GM12878 (cell line): ENCODE results near the gene FDXR. TPM values are rescaled to one million over a fixed set of nuclear protein-coding genes. Genes with fewer than 3 reads are reported as not detected.

Experiments used
- ATAC-seq: fragments of 200-7000 bp; cut with Tn5 transposase; 3 replicates; pipeline ENCODE4 v1.9.1; 2020; ENCODE audit warnings: mild to moderate bottlenecking, moderate library complexity
- BruUV-seq: library from RNA; stranded (reverse); fragments of 400-500 nt; replicated peaks from 2 replicates; lab custom pipeline; 2021; lab: Mats Ljungman, UMichigan
- CTCF ChIA-PET: fragments of 300-600 bp; sonication (Branson Sonifier 250); formaldehyde crosslinking; extraction: SDS; loops from one replicate; lab custom pipeline; 2021; ENCODE audit warnings: inconsistent platforms; lab: Yijun Ruan, JAX
- POLR2A ChIA-PET: fragments of 350-600 bp; formaldehyde crosslinking; extraction: SDS; loops from one replicate; lab custom pipeline; 2021; ENCODE audit warnings: inconsistent platforms; lab: Charles Lee
- RAD21 ChIA-PET: fragments of 300-600 bp; sonication (Branson Sonifier 250); formaldehyde crosslinking; loops from one replicate; lab custom pipeline; 2023; ENCODE audit warnings: antibody characterized with exemption; ENCODE audit not compliant: unreplicated experiment; lab: Charles Lee
- SMC1A ChIA-PET: fragments of 300-600 bp; sonication (Branson Sonifier 250); formaldehyde crosslinking; loops from one replicate; lab custom pipeline; 2023; ENCODE audit not compliant: unreplicated experiment, uncharacterized antibody; lab: Charles Lee
- DNase-seq: peaks from one replicate; pipeline ENCODE4 v3.0.0-alpha.2; 2011; ENCODE audit warnings: low read depth, low spot score
- FAIRE-seq: peaks from 3 replicates; lab custom pipeline; 2011; peaks lifted over from hg19 to GRCh38; lab: Jason Lieb, UNC
- H2AFZ ChIP-seq: 2 replicates; pipeline ENCODE4 v1.6.0; 2011; ENCODE audit warnings: low read depth, low read length, control low read depth; ENCODE audit not compliant: control insufficient read depth
- H3K27ac ChIP-seq: 2 replicates; pipeline ENCODE4 v1.5.1; 2011; ENCODE audit warnings: control low read depth; ENCODE audit not compliant: control insufficient read depth, insufficient read depth
- H3K27me3 ChIP-seq, 2 experiments: replicated peaks in 1 of 2; 2 replicates each; pipeline versions ENCODE4 v1.6.0 to v1.6.1; 2011; ENCODE audit warnings: low read length in 1 of 2; ENCODE audit not compliant: control insufficient read depth in 2 of 2, insufficient read depth in 2 of 2
- H3K36me3 ChIP-seq, 2 experiments: 2 replicates each; pipeline ENCODE4 v1.5.1; 2011; ENCODE audit warnings: low read length in 1 of 2; ENCODE audit not compliant: control insufficient read depth in 2 of 2, insufficient read depth in 2 of 2
- H3K4me1 ChIP-seq: 2 replicates; pipeline ENCODE4 v1.6.1; 2011; ENCODE audit warnings: mild to moderate bottlenecking, low read length, moderate library complexity, mixed read lengths; ENCODE audit not compliant: control insufficient read depth, insufficient read depth
- H3K4me2 ChIP-seq: 2 replicates; pipeline ENCODE4 v1.6.0; 2011; ENCODE audit warnings: control low read depth; ENCODE audit not compliant: control insufficient read depth, insufficient read depth
- H3K4me3 ChIP-seq: fragments of 200-600 bp; sonication (generic); 2 replicates; pipeline ENCODE4 v1.5.1; 2016
- H3K79me2 ChIP-seq: 2 replicates; pipeline ENCODE4 v1.6.0; 2011; ENCODE audit warnings: low read length; ENCODE audit not compliant: control insufficient read depth, insufficient read depth
- H3K9ac ChIP-seq: 2 replicates; pipeline ENCODE4 v1.8.0; 2011; ENCODE audit warnings: low read length, control low read depth, mixed read lengths; ENCODE audit not compliant: control insufficient read depth, insufficient read depth
- H3K9me3 ChIP-seq: replicated peaks from 3 replicates; pipeline ENCODE4 v1.5.1; 2011; ENCODE audit warnings: mild to moderate bottlenecking, low read length; ENCODE audit not compliant: control insufficient read depth, insufficient read depth
- H4K20me1 ChIP-seq: 2 replicates; pipeline ENCODE4 v1.6.0; 2011; ENCODE audit not compliant: control insufficient read depth, insufficient read depth
- ETV6 ChIP-seq, 2 experiments: fragments of 450-650 bp in 1 of 2; IDR thresholded peaks in 1 of 2; conservative IDR thresholded peaks in 1 of 2; 2 replicates each; pipeline ENCODE4 v1.6.1; 2014; ENCODE audit warnings: antibody characterized with exemption in 1 of 2, borderline replicate concordance in 1 of 2, low read depth in 1 of 2, mild to moderate bottlenecking in 1 of 2, moderate library complexity in 1 of 2
- HDGF ChIP-seq: fragments of 450-650 bp; IDR thresholded peaks from 2 replicates; pipeline ENCODE4 v1.6.1; 2016; ENCODE audit warnings: antibody characterized with exemption
- WGBS: methylation state at CpG from one replicate; pipeline ENCODE4 v1.1.6; 2016; ENCODE audit warnings: low lambda C conversion rate; ENCODE audit not compliant: insufficient replicate concordance, insufficient coverage; ENCODE audit errors: missing lambda C conversion rate; 5-methylcytosine and 5-hydroxymethylcytosine counted together
- in situ Hi-C: fragments of 300-500 bp; cut with MboI; formaldehyde crosslinking; loops from 9 replicates; pipeline ENCODE4 v1.14.3; 2018; ENCODE audit warnings: mixed read lengths
- intact Hi-C: fragments of 100-400 bp; cut with micrococcal nuclease; formaldehyde crosslinking; loops from one replicate; pipeline ENCODE4 v1.14.2; 2022; ENCODE audit not compliant: unreplicated experiment
- polyA plus RNA-seq, 11 experiments: library from polyadenylated mRNA; depleted of rRNA in 4 of 11; unstranded in 6 of 11; stranded (reverse) in 5 of 11; fragments of >200 nt; fragmentation: Nextera tagmentation in 4 of 11; fragmentation: Illumina TruSeq in 1 of 11; extraction: Ambion mirVana in 4 of 11; extraction: Trizol in 1 of 11; gene quantifications; 1 replicate in 1 of 11; 2 replicates in 10 of 11; pipeline versions ENCODE4 v1.2.1 to v1.2.3, GENCODE V29; 2011 to 2016; ENCODE audit warnings: inconsistent platforms in 2 of 11, missing spikeins in 2 of 11, low read depth in 1 of 11
- total RNA-seq, 4 experiments: library from RNA; depleted of rRNA in 3 of 4; stranded (reverse); fragments of >200 nt in 3 of 4; fragmentation: Illumina TruSeq in 1 of 4; extraction: Trizol in 1 of 4; gene quantifications; 2 replicates each; pipeline versions ENCODE4 v1.2.1 to v1.2.3, GENCODE V29; 2013 to 2021
- TF ChIP-seq, protein P1 (sequence below): fragments of 450-650 bp; IDR thresholded peaks from 2 replicates; pipeline ENCODE4 v1.6.1; 2016; ENCODE audit warnings: mild to moderate bottlenecking

FDXR gene
- total and polyA plus RNA-seq, 10 of the 15 experiments (the other 5 are each of a cell fraction or from before 2014, with no cell fraction given): 0.85 to 162 (median 48.2) TPM

DNA sequence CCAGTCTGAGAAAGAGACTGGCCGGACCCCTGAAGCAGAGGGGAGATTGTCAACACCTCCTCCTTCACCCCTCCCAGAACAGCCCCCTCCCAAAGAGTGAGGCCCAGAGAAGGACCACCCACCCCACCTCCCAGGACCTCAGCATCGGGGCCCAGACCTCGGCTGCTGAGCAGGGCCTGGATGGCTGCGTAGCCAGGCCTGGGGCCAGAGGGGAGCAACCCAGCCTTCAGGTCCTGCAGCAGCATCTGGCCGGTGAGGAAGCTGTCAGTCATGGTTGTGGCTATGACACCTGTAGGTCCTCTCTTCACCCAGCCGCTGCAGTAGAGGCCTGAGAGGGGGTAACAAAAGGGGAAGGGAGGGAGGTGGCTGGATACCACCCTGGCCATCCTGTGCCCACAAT is 9.9 kb downstream of the FDXR start:
- ATAC-seq (no peak), FAIRE-seq (no peak), DNase-seq (no peak)
- Histone ChIP-seq H3K36me3 (no peaks in the 10 kb centered on the region; a peak in 3 of 4 replicates), H3K4me1 (peaks cover 4% of the 10 kb centered on the region; the same call in 1 of the 2 replicates), H3K79me2 (no peaks in the 10 kb centered on the region), H2AFZ (no peak overlapping the region), H4K20me1 (no peaks in the 10 kb centered on the region), H3K9ac (no peak overlapping the region), H3K4me2 (no peak overlapping the region), H3K27ac (no peak overlapping the region), H3K4me3 (no peak overlapping the region), H3K9me3 (no peaks in the 10 kb centered on the region), H3K27me3 (peaks cover 12 to 14% of the 10 kb centered on the region in 2 experiments)
- in situ Hi-C loops: no loop called here
- RAD21 ChIA-PET: interaction anchor here (0.7 to 4.9 kb wide), 10 partner anchors 10 to 206 kb away, joined by 3 to 15 read pairs (median 4); partner anchors contain the start of genes FDXR, NAT9 and RAB37
- no TSS peak for BruUV-seq
- CTCF ChIA-PET: interaction anchor here (0.6 to 10.2 kb wide), 30 partner anchors 8 to 523 kb away, joined by 3 to 98 read pairs (median 4); partner anchors contain the start of genes FDXR and RAB37
- TF ChIP-seq HDGF: no peak
- no peak for TF ChIP-seq ETV6 (conservative IDR thresholded peaks at IDR 0.05 in 1 of 2, IDR thresholded peaks at IDR 0.05 in 1 of 2; ENCODE audit: borderline replicate concordance in 1 of 2, low read depth in 1 of 2)
- TF ChIP-seq, protein P1, sequence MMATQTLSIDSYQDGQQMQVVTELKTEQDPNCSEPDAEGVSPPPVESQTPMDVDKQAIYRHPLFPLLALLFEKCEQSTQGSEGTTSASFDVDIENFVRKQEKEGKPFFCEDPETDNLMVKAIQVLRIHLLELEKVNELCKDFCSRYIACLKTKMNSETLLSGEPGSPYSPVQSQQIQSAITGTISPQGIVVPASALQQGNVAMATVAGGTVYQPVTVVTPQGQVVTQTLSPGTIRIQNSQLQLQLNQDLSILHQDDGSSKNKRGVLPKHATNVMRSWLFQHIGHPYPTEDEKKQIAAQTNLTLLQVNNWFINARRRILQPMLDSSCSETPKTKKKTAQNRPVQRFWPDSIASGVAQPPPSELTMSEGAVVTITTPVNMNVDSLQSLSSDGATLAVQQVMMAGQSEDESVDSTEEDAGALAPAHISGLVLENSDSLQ: peak; percentile 71
- POLR2A ChIA-PET: interaction anchor here (0.6 to 1.0 kb wide), 3 partner anchors 9 to 203 kb away, joined by 3 read pairs; no protein-coding TSS in a partner anchor
- SMC1A ChIA-PET: interaction anchor here (0.9 to 3.4 kb wide), 6 partner anchors 22 to 205 kb away, joined by 3 to 12 read pairs (median 4); no protein-coding TSS in a partner anchor
- 65% methylated on average over 6 of the region's 6 CpGs for WGBS
- intact Hi-C loops: loop anchor here (1.0 kb wide), 1 partner anchor 119 kb away; no protein-coding TSS in a partner anchor
